Measurements from ENCODE around the gene TPM4.

TPM4 gene

DNA sequence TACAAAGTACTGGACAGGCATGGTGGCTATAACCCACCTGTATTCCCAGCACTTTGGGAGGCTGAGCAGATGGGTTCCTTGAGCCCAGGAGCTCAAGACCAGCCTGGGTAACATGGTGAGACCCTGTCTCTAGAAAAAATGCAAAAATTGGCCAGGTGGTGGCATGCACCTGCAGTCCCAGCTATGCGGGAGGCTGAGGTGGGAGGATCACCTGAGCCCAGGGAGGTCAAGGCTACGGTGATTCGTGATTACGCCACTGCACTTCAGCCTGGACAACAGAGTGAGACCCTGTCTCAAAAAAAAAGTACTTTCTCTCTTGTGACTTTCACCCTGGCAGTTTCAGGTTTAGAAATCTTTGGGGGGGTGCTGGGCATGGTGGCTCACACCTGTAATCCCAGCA lies 24.2 kb downstream of the TPM4 start:
- H3K9me3 ChIP-seq (ENCODE audit: control insufficient read depth, insufficient read depth, low read depth, low read length), result no peaks in the 10 kb centered on the region
- no peaks in the 10 kb centered on the region for H3K4me1 ChIP-seq (ENCODE audit: control insufficient read depth, insufficient read depth, low read length)
- no peak overlapping the region for H3K4me3 ChIP-seq (ENCODE audit: low read depth, low read length)
- H3K27me3 ChIP-seq (ENCODE audit: control insufficient read depth, insufficient read depth, low read length), result no peaks in the 10 kb centered on the region
- no peak overlapping the region for H3K9ac ChIP-seq (ENCODE audit: low read length)
- H3K36me3 ChIP-seq (ENCODE audit: control insufficient read depth, insufficient read depth, low read length), result peaks cover 81% of the 10 kb centered on the region
- H3K27ac ChIP-seq (ENCODE audit: low read depth, low read length), result no peak overlapping the region

DNA sequence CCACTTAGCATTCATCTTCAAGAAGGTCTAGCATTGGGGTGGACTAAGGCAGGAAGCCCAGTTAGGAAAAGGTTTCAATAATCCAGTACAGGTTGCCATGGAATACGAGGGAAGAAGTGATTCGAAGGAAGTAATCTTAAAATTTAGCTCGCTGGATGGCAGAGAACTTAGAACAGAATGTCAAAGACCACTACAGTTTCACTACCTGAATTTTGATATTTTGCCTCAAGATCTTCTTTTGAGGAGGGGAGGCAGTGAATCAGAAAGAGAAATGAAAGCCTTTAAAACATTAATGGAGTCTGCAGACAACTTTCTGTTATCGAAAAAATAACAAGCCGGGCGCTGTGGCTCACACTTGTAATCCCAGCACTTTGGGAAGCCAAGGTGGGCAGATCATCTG lies 28.4 kb downstream of the TPM4 start:
- Histone ChIP-seq H3K9ac (ENCODE audit: low read length) (no peak overlapping the region), H3K27ac (ENCODE audit: low read depth, low read length) (no peak overlapping the region), H3K9me3 (ENCODE audit: control insufficient read depth, insufficient read depth, low read depth, low read length) (no peaks in the 10 kb centered on the region), H3K27me3 (ENCODE audit: control insufficient read depth, insufficient read depth, low read length) (no peaks in the 10 kb centered on the region), H3K36me3 (ENCODE audit: control insufficient read depth, insufficient read depth, low read length) (peaks cover 41% of the 10 kb centered on the region), H3K4me3 (ENCODE audit: low read depth, low read length) (no peak overlapping the region), H3K4me1 (ENCODE audit: control insufficient read depth, insufficient read depth, low read length) (peaks cover 9% of the 10 kb centered on the region; the same call in 1 of the 2 replicates)

DNA sequence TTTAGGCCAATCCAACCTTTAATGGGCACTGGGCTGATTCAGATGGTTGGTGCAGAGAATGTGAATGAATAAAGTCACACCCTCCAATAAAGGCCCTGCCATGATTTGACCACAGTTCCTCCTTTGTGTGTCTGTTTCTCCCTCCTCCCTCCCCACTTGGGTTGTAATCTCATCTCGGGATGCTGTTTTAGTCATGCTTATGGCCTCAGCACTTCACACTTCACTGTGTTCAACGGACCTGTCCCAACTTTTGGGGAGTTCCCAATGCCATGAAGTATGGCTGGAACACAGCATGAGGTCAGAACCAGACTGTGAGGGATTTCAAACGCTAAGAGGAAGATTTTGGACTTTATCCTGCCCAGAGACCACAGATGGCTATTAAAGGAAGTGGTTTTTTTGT lies 29.8 kb downstream of the TPM4 start:
- Histone ChIP-seq H3K4me3 (ENCODE audit: low read depth, low read length) (no peak overlapping the region), H3K4me1 (ENCODE audit: control insufficient read depth, insufficient read depth, low read length) (peaks cover 9% of the 10 kb centered on the region; the same call in 1 of the 2 replicates), H3K27me3 (ENCODE audit: control insufficient read depth, insufficient read depth, low read length) (no peaks in the 10 kb centered on the region), H3K27ac (ENCODE audit: low read depth, low read length) (no peak overlapping the region), H3K9me3 (ENCODE audit: control insufficient read depth, insufficient read depth, low read depth, low read length) (no peaks in the 10 kb centered on the region), H3K36me3 (ENCODE audit: control insufficient read depth, insufficient read depth, low read length) (peaks cover 27% of the 10 kb centered on the region), H3K9ac (ENCODE audit: low read length) (no peak overlapping the region)

DNA sequence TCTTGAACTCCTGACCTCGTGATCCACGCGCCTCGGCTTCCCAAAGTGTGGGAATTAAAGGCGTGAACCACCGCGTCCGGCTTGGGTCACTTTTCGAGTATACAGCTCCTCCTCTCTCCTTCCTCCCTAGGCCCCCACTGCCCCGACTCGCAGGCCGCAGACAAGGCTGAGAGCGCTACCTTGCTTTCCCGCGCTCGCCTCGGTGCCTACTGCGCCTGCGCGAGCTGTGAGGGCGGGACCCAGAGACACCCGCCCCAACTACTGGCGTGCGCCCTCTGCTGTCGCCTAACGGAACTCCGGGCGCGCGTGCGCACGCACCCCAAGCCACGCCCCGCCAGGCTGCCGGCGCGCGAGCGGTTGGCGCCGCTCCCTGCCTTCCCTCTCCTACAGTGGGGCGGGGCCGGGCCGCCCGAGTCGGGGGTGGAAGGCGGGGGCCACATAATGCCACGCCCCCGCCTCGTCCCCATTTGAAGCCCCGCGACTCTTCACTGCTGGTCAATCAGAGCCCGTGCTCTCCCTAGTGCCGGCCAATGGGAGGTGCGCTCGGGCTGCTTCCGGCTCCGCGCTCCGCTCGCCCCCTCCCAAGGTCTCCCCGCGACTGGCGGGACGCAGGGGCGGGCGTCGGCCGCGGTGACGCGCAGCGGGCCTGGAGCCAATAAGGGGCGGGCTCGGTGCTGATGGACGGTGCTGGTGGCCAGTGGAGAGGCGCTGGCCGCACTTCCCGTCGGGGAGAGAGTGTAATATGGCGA lies 35.0 kb downstream of the TPM4 start, which contains the start of gene RAB8A:
RAB8A (plus strand) TSS at position 730 of the 749 bp plus-strand sequence; CDS start at position 743, 13 bp downstream.
- Histone ChIP-seq H3K9me3 (ENCODE audit: control insufficient read depth, insufficient read depth, low read depth, low read length) (no peaks in the 10 kb centered on the region), H3K27ac (ENCODE audit: low read depth, low read length) (peak within 1 kb of the TSS; percentile 88; the same call in 1 of the 2 replicates), H3K36me3 (ENCODE audit: control insufficient read depth, insufficient read depth, low read length) (peaks cover 23% of the 10 kb centered on the region), H3K4me1 (ENCODE audit: control insufficient read depth, insufficient read depth, low read length) (peaks cover 13% of the 10 kb centered on the region), H3K27me3 (ENCODE audit: control insufficient read depth, insufficient read depth, low read length) (no peaks in the 10 kb centered on the region), H3K4me3 (ENCODE audit: low read depth, low read length) (peak within 1 kb of the TSS; percentile 77), H3K9ac (ENCODE audit: low read length) (peak within 1 kb of the TSS; percentile 79)

DNA sequence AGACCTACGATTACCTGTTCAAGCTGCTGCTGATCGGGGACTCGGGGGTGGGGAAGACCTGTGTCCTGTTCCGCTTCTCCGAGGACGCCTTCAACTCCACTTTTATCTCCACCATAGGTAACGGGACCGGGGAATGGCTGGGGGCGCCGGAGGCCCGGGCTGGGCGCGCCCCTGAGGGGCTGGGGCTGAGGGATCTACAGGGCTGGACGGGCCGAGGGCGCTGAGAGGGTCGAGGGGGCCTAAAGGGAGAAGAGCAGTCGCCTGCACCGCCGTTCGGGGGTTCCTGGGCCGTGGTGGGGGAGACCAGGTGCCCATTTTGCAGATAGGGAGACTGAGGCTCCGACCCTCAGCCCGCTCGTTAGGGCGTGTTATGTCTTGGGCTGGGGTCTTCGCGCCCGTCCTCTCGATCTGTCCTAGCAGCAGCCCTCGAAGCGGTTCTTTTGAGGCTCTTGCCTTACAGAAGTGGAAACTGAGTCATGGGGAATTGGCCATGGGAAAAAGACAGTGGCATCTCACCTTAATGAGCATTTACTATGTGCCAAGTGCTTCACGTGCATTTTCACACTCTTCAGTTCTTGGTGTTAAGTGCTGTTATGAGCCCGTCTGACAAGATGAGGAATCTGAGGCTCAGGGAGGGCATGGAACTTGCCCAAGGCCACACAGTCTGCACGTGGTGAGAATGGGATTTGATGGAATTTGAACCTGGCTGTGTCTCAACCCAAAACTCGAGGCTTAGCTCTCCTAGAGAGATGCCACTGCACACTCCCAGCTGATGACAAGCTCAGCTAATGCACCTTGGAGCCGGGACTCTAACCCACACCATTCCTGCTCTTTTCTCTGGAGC lies 35.8 kb downstream of the TPM4 start:
- no peaks in the 10 kb centered on the region for H3K9me3 ChIP-seq (ENCODE audit: control insufficient read depth, insufficient read depth, low read depth, low read length)
- peaks cover 10% of the 10 kb centered on the region for H3K4me1 ChIP-seq (ENCODE audit: control insufficient read depth, insufficient read depth, low read length)
- H3K27ac ChIP-seq (ENCODE audit: low read depth, low read length), result peak overlapping the region; percentile 88; the same call in 1 of the 2 replicates
- no peaks in the 10 kb centered on the region for H3K27me3 ChIP-seq (ENCODE audit: control insufficient read depth, insufficient read depth, low read length)
- H3K36me3 ChIP-seq (ENCODE audit: control insufficient read depth, insufficient read depth, low read length), result peaks cover 24% of the 10 kb centered on the region
- H3K4me3 ChIP-seq (ENCODE audit: low read depth, low read length), result peak overlapping the region; percentile 77
- H3K9ac ChIP-seq (ENCODE audit: low read length), result peak overlapping the region; percentile 79

DNA sequence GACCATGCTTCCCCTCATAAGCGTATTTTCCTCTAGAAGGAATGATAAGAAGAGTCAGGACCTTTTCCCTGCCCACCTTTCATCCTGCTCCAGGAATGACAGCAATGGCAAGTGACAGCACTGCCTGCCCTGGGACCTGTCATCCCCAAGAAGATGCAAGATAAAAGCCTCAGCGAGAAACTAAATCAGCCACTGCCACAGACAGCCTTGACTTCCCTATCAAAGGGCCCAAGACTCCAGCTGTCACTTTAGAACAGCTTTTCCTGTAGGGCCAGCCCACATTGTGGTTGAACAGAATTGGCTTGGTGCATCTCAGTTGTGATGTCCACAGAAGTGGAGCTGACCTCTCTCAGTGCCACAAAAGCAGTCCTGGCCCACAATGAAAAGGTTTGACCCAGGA lies 36.5 kb downstream of the TPM4 start:
- H3K27me3 ChIP-seq (ENCODE audit: control insufficient read depth, insufficient read depth, low read length), result no peaks in the 10 kb centered on the region
- no peaks in the 10 kb centered on the region for H3K9me3 ChIP-seq (ENCODE audit: control insufficient read depth, insufficient read depth, low read depth, low read length)
- peak overlapping the region; percentile 79 for H3K9ac ChIP-seq (ENCODE audit: low read length)
- H3K36me3 ChIP-seq (ENCODE audit: control insufficient read depth, insufficient read depth, low read length), result peaks cover 27% of the 10 kb centered on the region
- H3K4me1 ChIP-seq (ENCODE audit: control insufficient read depth, insufficient read depth, low read length), result peaks cover 8% of the 10 kb centered on the region
- peak overlapping the region; percentile 77 for H3K4me3 ChIP-seq (ENCODE audit: low read depth, low read length)
- no peak overlapping the region for H3K27ac ChIP-seq (ENCODE audit: low read depth, low read length)

DNA sequence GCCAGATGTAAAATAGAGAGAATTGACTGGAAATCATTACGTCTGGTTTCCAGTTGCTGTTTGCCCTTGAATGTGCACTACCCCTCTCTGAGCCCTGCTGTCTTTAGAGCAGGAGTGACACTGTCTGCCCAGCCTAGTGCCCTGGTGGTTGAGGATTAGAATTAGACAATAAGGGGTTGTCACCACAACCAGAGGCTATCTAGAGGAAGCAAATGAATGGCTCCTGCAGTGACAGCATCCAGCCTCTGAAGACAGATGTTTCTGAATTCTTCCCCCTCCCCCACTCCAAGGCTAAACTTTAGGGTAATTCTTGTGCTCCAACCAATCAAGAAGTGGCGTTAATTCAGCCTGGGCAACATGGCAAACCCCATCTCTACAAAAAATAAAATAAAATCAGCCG lies 37.4 kb downstream of the TPM4 start:
- Histone ChIP-seq H3K27ac (ENCODE audit: low read depth, low read length) (no peak overlapping the region), H3K9ac (ENCODE audit: low read length) (no peak overlapping the region), H3K27me3 (ENCODE audit: control insufficient read depth, insufficient read depth, low read length) (no peaks in the 10 kb centered on the region), H3K9me3 (ENCODE audit: control insufficient read depth, insufficient read depth, low read depth, low read length) (no peaks in the 10 kb centered on the region), H3K36me3 (ENCODE audit: control insufficient read depth, insufficient read depth, low read length) (peaks cover 35% of the 10 kb centered on the region), H3K4me3 (ENCODE audit: low read depth, low read length) (no peak overlapping the region), H3K4me1 (ENCODE audit: control insufficient read depth, insufficient read depth, low read length) (peaks cover 8% of the 10 kb centered on the region)

DNA sequence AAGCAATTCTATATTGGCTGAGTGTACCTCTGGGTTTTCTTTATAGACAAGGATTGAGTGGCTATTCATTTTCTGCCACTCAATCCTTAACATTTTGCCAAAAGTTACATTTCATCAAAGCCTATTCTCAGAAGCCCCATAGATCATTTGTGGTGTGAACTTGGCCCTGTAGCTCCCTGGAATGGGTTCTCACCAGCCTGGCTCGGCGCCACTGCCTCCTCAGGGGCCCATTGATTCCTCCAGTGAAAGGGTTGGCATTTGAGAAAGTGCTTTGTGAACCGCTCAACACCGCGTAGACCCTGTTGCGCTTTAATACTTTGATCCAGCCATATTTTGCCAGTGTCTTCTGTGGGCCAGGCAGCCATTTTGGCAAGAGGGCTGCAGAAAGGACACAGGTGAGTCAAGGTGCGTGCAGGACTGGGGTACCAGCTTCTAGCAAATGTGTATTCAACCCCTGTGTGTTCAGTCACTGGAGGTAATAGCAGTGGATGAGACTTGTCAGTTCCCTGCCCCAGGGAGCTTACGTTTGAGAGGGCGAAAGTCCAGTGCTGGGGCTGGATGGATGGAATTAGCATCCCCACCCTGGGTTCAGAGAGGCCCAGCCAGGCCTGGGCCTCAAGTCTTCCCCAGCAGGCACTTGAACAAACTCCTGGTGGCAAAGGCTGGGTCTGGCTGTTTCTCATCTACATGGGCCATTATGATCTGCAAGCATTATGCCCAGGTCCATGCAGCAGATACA lies 39.2 kb downstream of the TPM4 start:
- Histone ChIP-seq H3K4me1 (ENCODE audit: control insufficient read depth, insufficient read depth, low read length) (peaks cover 8% of the 10 kb centered on the region), H3K9me3 (ENCODE audit: control insufficient read depth, insufficient read depth, low read depth, low read length) (no peaks in the 10 kb centered on the region), H3K27me3 (ENCODE audit: control insufficient read depth, insufficient read depth, low read length) (no peaks in the 10 kb centered on the region), H3K27ac (ENCODE audit: low read depth, low read length) (no peak overlapping the region), H3K9ac (ENCODE audit: low read length) (peak overlapping the region; percentile 19), H3K36me3 (ENCODE audit: control insufficient read depth, insufficient read depth, low read length) (peaks cover 51% of the 10 kb centered on the region), H3K4me3 (ENCODE audit: low read depth, low read length) (no peak overlapping the region)

DNA sequence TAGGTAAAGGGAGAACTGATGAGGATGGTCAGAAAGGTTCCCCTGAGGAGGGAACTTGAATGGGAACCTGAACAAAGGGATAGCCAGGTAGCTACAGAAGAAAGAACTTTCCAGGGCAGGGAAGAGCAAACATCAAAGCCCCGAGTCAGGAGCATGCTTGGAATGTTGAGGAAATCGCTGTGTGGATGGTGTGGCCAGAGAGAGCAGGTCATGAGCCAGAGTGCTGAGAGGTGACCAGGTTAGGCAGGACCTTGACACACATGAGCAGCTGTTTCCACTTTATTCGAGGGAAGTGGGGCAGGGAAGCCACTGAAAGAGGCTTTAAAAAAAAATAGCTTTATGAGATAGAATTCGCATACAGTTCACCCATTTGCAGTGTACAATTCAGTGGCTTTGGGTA lies 39.8 kb downstream of the TPM4 start:
- Histone ChIP-seq H3K36me3 (ENCODE audit: control insufficient read depth, insufficient read depth, low read length) (peaks cover 55% of the 10 kb centered on the region), H3K9ac (ENCODE audit: low read length) (no peak overlapping the region), H3K27me3 (ENCODE audit: control insufficient read depth, insufficient read depth, low read length) (no peaks in the 10 kb centered on the region), H3K4me3 (ENCODE audit: low read depth, low read length) (no peak overlapping the region), H3K27ac (ENCODE audit: low read depth, low read length) (no peak overlapping the region), H3K4me1 (ENCODE audit: control insufficient read depth, insufficient read depth, low read length) (peaks cover 8% of the 10 kb centered on the region), H3K9me3 (ENCODE audit: control insufficient read depth, insufficient read depth, low read depth, low read length) (no peaks in the 10 kb centered on the region)

DNA sequence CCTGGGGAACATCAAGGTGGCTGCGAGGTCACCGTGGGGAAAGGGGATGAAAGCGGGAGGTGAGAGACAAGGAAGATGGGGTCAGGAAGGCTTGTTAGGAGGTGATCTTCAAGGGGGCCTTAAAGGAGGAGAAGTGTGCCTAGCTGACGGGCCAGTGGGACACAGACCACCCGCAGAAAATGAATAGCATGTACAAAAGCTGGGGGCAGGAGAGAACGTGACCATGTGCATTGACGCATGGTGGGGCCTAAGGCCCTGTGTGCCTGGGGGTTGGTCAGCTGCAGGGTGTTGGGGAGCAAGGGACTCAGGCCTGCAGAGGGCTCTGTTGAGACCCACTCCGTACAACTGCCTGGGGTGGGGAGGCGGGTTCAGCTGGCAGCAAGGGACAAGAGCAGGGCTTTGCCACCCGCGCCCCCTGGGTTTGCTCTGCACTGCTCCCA lies 41.3 kb downstream of the TPM4 start:
- no peak overlapping the region for H3K27ac ChIP-seq (ENCODE audit: low read depth, low read length)

More for the DNA sequence above, 41.3 kb downstream of the TPM4 start:
- Histone ChIP-seq H3K9ac (ENCODE audit: low read length) (no peak overlapping the region), H3K36me3 (ENCODE audit: control insufficient read depth, insufficient read depth, low read length) (peaks cover 70% of the 10 kb centered on the region), H3K9me3 (ENCODE audit: control insufficient read depth, insufficient read depth, low read depth, low read length) (no peaks in the 10 kb centered on the region), H3K27me3 (ENCODE audit: control insufficient read depth, insufficient read depth, low read length) (no peaks in the 10 kb centered on the region), H3K4me1 (ENCODE audit: control insufficient read depth, insufficient read depth, low read length) (peaks cover 4% of the 10 kb centered on the region; the same call in 1 of the 2 replicates), H3K4me3 (ENCODE audit: low read depth, low read length) (no peak overlapping the region)
